ENCODE results near the gene RPS19.
A peak's percentile ranks its signal among the peaks of the same experiment; 100 is the strongest.

The RPS19 gene

DNA sequence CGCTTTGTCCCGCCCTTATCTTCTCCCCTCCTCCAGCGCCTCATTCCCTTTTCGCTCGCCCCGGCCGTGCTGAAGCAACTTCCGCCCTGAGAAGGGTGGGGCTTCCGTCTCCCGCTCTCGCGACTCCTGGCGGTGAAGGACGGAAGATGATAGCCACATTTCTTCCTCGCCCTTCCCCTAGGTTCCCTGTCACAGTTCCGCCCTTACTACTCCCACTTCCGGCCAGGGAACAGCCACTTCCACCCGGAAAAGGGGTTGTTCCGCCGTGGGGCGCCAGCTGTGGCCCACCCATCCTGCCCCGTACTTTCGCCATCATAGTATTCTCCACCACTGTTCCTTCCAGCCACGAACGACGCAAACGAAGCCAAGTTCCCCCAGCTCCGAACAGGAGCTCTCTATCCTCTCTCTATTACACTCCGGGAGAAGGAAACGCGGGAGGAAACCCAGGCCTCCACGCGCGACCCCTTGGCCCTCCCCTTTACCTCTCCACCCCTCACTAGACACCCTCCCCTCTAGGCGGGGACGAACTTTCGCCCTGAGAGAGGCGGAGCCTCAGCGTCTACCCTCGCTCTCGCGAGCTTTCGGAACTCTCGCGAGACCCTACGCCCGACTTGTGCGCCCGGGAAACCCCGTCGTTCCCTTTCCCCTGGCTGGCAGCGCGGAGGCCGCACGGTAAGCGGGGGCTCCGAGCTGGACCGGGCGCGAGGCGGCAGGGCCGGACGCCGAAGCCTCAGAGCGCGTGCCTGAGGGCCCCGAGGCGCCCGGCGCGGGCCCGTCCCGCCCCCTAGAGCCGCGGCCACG is at the start of gene RPS19:
RPS19 (plus strand) TSS at position 638 of the 801 bp plus-strand sequence. CDS start 520 bp downstream, outside the sequence.
- DNase-seq: peak; percentile 99

DNA sequence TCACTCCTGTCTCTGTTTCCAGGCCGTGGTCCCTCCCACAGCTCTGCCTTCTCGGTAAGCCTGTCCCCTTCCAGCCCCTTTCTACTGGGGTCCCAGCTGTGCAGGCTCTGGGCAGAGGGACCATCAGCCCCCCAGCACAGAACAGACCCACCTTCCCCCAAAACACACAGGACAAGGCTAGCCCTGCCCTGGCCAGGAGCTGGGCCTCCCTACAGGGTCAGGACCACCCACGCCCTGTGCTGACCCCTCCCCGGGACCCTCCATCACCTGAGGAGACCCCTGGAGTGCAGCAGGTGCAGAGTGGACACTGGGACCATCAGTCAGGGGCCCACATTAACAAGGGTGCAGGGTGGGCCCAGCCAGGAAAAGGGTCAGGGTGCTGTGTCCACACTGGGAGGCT is 49.8 kb upstream of the RPS19 start:
- DNase-seq: no peak

DNA sequence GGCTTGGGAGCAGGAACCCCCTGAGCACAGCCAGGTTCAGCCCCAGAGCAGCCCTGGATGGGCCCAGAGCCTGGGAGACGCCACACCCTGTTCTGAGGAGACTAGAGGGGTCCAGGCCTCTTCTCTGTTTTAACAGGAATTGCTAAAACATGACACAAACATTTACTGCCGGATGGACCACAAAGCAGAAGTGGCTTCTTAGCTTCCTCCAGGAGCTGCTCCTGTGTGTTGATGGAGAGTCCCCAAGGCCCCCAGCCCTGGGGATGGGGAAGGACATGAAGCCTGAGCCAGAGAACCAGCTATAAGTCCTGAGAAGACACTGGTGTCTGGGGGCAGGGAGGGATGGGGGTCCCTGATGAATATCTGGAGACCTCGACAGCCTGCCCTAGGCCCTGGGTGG is 49.0 kb upstream of the RPS19 start:
- DNase-seq: peak; percentile 89

DNA sequence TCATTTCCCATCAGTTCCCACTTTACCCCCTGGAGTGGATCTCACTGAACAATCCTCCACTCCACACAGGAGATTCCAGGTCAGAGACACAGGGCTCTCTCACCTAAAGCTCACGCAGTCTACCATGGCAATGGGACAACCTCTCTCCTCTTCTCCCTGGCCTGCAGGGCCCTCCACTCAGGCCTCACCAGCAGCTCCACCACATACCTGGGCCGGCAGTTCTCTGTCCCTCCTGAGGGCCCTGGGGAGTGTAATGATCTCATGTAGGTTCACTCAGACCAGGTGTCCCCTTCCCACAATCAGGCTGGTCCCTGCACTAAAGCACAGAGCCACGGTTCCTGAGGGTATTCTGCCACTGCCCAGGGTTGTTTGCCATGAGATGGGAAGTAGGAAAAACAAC is 48.1 kb upstream of the RPS19 start:
- DNase-seq: no peak

DNA sequence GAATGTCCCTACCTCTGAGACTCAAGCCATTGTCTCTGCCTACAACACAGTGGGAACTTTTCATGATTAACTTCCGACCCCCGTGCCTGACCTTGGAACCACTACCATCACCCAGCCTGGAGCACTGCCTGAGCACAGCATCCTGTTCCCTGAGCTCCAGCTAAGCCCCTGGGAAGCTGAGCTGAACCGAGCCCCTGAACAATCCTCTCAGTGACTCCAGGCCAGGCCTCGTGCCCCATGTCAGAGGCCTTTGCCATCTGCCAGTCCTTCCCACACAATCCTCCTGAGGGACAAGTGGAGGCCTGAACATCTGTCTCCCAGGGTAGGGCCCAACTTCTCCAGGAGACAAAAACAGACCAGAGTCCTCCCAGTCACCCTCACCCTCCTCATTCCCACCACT is 46.1 kb upstream of the RPS19 start:
- no peak for DNase-seq

DNA sequence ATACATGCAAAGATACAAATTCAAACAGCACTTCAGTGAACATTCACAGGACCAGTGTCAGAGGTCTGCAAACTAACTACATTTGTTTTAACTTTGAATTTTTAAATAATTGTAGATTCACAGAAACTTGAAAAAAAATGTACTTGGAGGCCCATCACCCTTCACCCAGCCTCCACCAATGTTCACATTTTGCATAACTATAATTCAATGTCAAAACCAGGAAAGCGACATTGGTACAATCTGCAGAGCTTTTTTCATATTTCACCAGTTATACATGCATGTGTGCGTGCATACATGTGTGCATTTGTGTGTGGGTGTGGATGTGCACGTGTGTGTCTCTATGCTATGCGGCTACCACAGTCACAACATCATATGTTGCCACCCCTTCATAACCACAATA is 44.8 kb upstream of the RPS19 start:
- DNase-seq: no peak

DNA sequence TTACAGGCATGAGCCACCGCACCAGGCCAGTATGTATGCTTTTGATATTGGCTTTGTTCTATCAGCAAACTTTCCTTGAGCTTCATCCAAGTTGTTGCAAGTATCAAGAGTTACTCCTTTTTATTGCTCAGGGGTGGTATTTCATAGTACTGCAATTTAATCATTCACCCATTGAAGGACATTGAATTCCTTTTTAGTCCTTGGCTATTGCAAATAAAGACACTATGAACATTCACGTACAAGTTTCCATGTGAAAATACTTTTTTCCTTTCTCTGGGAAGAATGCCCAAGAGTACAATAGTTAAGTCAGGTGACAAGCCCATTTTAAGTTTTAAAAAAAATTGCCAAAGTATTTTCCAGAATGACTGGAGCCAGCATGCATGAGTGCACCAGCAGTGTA is 43.3 kb upstream of the RPS19 start:
- no peak for DNase-seq

DNA sequence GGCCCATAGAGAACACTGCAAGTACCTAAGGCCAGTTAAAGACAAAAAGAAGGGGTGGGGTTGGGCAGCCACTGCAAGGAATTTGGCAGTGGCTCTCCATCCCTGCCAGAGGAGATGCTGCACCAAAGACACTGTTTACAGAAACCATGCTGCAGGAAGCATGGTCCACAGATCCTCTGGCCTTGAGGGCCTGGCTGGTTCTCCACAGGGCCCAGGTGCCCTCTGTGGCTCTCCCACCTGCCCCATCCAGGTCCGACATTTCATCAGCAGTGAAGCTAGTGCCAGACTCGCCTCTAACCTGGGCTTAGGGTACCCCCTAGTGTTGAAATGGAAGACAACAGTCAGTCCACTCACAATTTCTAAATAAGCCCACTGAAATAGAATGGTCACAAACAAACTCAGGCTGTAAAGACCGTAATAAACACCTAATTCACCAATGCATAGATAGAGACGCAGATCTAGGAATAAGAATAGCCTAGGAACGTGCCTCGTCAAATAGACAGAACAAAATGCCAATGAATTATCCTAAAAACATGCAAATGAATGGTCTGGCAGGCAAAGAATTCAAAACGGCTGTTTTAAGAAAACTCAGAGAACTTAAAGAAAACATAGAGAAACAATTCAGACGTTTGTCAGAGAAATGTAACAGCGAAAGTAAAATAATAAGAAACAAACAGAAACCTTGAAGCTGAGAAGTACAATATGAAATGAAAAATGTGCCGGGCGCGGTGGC is 38.9 kb upstream of the RPS19 start:
- peak; percentile 63 for DNase-seq

DNA sequence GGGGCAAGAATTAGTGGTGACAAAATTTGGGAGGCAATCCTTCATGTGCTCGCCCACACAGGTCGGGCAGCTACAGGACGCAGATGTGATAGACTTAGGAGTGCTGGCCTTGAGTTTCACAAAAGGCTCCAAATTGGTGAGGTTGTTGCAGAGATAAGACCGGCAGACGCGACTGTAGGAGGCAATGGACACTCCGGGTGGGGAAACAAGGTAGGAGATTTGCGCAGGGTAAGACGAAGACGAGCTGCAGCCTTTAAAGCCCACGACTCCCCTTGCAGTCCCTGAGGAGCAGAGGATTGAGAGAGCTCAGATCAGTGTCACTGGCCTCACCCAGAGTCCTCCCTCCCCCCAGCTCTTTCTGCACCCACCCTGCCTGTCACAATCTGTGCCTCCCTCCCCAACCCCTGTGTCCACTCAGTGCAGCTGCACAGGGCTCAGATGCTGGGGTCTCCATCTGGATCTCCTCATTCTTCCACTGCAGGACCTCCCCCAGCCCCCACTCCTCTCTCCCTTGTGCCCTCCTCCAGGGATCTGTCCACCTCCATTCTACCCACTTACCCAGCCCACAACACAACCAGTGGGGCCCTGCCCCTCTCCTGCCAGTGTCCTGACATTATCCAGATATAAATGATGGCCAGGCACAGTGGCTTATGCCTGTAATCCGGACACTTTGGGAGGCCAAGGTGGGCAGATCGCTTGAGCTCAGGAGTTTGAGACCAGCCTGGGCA is 21.9 kb upstream of the RPS19 start:
- no peak for DNase-seq

DNA sequence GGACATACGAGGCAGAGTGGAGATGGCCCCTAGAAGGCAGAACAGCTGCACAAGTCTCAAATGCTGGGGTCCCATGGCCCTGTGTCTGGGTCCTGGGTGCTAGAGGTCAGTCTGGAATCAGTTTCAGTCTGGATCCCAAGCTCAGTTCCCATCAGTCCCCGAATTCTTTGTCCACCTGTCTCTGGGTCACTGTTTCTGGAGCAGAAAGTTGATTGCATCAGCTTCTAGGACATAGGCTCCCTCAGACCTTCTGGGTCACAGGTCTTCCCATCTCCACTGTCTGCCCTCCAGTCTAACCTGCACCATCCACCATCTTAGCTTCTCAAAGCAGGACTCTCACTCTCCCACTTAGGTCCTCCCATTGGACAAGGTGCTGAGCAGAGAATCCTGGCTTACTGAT is 20.8 kb upstream of the RPS19 start:
- no peak for DNase-seq

DNA sequence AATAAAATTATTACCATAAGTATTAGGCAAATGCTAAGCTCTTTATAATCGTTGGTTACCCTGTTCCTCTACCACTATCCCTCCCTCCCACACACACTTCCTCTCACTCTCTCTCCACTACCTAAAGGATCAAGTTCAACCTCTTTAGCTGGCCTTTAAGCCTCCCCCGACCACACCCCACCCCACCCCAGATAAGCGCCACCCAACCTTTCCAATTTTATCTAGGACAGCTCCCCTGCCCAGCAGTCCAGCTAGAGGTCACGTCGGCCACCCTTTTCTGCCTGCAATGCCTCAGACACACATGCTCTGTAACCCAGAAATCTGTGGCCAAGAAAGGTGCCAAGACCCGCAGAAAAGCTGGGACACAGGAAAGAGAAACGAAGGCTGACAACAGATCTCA is 16.7 kb upstream of the RPS19 start:
- DNase-seq: no peak

DNA sequence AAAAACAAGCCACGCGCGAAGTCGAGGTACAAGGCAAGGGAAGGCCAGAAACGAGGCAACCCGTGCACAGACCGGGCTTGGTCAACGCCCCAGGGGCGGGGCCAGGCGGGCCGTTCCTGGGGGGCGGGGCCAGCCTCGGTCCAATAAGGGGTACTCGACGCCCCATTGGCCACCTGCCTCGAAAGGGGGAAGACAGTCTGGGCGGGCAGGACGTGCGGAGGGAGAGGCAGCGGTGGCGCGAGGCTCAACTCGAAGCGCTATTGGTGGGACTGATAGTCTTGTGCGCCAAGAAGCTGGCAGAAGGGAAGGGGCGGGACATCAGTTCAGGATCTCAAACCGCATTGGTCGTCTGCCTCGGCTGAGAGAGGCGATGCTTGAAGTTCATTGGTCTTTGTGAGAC is 15.5 kb upstream of the RPS19 start, which contains the start of gene LYPD4:
LYPD4 (minus strand) TSS at position 83 of the 400 bp plus-strand sequence. CDS start 5,398 bp downstream, outside the sequence.
- DNase-seq: no peak

DNA sequence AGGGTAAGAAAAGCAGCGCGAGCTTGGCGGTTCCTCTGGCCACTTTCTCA is 15.2 kb upstream of the RPS19 start, which contains the start of gene DMRTC2:
DMRTC2 (plus strand) TSS at position 42 of the 50 bp plus-strand sequence. CDS start 2,387 bp downstream, outside the sequence.
- DNase-seq: no peak

DNA sequence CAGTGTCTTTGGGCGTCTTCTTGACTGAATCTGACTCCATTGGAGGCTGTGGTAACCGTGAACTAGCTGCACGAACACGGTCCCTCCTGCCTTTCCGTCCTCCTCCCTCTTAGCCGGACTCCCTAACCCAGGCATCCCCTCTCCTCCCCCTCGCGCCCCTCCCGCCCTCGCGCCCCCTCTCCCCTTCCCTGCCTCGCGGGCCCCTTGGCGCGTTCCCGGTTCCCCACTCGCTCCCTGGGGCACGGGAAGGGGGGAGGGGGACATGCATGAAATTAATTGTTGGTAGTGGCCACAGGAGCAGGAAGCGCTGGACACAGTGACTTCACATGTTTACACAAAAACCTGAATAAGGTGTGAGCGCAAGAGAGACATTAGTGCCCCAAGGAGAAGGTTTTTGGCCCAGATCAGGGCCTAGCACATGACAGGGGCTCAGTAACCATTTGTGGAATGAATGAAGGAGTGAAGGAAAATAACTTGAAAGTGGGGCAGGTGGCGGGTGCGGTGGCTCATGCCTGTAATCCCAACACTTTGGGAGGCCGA is 14.9 kb upstream of the RPS19 start:
- no peak for DNase-seq

DNA sequence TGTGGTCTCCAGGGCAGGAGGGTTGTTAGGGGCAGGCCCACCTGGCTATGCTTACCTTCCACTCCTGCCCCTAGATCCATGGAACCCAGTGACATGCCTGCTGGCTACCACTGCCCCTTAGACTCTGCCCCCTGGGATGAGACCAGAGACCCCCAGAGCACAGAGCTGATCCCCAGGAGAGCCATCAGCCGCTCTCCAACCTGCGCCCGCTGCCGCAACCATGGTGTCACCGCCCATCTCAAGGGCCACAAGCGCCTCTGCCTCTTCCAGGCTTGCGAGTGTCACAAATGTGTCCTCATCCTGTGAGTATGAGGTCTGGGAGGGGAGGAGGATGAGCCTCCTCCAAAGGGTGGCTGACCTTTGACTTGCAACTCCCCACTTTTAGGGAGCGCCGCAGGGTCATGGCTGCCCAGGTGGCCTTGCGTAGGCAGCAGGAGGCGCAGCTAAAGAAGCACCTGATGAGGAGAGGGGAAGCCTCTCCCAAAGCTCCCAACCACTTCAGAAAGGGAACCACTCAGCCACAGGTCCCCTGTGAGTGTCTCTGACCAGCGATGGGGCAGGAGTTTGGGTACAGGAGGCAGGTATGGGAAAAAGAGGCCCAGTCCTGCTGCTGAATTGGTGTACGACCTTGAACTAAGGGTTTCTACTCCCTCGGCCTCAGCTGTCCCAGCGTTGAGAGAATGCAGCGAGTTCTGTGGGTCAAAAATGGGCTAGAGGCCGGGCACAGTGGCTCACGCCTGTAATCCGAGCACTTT is 12.5 kb upstream of the RPS19 start:
- DNase-seq: no peak

DNA sequence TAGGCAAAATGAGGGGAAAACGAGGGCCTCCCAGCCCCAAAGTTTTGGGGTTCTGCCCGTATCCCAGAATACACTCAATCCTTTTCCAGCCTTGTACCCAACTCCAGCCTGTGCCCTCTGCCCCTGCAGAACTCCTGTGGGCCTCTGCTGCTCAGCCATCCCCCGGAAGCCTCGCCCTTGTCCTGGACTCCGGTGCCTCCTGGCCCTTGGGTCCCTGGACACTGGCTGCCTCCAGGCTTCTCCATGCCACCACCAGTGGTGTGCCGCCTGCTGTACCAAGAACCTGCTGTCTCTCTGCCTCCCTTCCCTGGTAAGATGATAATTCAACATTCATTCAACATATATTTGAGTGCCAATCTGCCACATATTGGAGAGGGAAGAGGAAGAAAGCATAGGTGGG is 11.4 kb upstream of the RPS19 start:
- no peak for DNase-seq

DNA sequence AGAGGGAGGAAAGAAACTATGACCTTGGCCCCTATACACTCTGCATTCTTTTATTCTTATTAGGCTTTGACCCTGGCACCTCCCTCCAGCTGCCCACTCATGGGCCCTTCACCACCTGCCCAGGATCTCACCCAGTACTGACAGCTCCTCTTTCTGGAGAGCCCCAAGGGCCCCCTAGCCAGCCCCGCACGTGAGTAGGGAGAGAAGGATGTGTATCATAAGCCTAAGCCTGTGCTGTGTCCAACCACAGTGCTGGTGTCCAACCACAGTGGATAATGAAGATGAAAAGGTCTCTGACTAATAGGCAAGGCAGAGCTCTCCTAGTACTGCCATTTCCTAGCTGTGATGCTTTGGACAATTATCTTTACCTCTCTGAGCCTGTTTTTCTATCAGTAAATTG is 11.0 kb upstream of the RPS19 start:
- no peak for DNase-seq

DNA sequence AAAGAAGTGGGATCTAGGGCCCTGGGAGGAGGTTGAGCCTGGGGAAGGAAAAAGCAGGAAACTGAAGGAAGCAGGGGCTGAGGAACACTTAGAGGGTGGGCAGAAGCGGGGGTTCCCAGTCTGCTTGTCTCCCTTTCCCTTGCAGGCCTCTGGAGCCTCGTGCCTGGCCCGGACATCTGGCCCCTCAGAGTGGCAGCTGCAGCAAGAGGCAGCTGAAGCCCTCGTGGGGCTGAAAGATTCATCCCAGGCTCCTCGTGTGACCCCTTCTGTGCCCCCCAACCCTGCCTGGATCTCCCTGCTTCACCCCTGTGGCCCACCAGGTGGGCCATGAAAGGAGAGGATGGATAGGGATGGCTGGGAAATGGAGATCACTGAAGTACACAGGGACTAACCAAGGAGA is 9.7 kb upstream of the RPS19 start:
- DNase-seq: no peak

DNA sequence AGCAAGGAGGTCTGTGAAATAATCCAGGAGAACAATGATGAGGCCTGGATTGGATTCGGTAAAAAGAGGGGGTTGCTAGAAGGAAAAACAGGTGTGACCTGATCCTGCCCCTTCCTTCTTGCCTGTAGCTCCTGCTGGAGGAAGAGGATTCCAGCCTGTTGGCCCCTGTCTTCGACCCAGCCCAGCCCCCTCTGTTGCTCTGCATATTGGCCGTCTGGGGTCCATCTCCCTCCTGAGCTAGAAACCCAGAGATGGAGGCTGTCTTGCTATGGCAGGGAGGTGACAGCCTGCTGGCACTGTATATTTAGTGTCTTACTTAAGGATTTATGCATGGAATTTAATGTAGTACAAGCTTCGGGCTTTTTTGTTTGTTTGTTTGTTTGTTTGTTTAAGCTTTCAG is 8.6 kb upstream of the RPS19 start:
- no peak for DNase-seq

DNA sequence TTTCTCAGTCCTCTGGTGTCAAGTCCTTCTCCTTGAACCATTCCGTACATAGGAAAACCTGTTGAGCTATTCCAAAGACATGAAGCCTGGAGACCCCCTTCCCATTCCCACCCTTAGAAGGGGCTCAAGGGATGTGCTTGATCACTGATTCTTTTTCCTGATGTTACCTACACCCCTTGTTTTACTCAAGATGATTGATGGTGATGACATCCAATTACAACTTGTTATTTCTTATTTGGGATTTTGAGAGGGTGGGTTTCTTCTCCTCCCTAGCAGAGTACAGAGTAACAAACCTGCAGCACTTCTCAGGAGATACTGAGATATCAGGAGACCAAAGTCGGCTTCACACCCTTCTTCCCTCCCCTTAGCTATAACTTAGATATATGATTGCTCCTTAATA is 6.7 kb upstream of the RPS19 start:
- no peak for DNase-seq

DNA sequence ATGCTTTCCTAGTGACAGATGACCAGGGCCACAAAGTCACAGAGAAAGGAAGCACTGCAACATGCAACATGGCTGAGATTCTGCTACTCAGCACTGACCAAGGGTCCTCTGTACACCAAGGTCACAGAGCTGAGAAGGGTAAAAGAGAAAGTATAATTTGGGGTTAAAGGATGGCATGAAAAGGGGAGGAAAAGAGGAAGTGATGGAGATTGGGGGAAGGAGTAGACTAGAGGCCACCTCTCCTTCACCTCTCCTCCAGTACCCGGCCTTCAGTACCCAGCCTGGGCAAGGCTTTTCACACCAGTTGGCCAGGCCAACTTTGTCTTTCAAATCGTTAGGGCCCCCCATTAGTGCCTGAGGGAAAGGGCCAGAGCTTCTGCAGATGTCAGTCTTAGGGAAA is 6.3 kb upstream of the RPS19 start:
- DNase-seq: no peak

DNA sequence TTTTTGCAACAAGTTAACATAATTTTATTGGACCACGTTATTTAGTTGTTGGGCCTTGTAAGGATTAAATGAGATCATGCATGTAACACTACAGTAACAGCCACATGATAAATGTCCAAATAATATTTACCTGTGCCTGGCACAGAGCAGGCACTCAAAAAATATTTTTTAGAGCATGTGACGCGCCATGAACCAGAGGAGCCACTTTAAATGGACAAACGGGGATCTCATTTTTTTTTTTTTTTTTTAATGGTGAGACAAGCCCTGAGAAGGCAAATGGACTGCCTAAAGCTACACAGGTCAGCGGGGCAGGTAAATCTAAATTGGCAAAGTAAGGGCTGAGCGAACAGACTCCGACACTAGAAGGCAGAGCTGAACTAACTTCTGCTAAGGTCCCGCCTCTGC is 840 bp upstream of the RPS19 start:
- DNase-seq: no peak

DNA sequence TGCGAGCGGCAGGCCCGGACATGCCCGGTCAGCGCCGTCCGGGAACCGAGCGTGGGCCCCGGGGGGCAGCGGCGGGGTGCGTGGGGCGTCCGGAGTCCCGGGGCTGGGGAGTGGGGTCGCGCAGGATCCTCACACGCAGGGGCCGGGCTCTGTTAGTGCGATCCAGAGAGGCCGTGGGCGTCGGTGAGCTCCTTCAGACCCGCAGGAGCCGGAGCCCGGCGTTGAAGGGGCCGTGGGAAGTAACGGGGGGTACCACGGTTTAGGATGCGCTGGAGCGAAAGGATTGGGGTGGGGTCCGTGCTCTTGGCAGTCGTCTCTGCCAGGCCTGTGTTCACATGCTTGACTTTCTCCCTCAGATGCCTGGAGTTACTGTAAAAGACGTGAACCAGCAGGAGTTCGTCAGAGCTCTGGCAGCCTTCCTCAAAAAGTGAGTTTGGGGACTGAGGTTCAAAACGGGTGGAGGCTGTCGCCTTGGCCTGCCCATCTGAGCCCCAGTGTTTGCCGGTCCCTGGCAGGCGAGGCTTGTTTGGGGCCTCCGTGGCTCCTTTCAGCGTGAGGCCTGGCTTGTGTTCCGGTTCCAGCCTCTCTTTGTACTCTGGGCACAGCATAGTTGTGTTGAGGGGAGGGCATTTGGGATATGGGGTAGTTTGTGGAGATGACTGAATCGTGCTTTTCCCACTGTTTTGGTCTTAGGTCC is 512 bp downstream of the RPS19 start:
- DNase-seq: peak; percentile 17
